ENCODE measurements around the gene SOCS7. TPM values are rescaled to one million over a fixed set of nuclear protein-coding genes. Genes with fewer than 3 reads are reported as not detected.

The SOCS7 gene
- total RNA-seq, 1 donor from 2014 or later, result 16.8 TPM

DNA sequence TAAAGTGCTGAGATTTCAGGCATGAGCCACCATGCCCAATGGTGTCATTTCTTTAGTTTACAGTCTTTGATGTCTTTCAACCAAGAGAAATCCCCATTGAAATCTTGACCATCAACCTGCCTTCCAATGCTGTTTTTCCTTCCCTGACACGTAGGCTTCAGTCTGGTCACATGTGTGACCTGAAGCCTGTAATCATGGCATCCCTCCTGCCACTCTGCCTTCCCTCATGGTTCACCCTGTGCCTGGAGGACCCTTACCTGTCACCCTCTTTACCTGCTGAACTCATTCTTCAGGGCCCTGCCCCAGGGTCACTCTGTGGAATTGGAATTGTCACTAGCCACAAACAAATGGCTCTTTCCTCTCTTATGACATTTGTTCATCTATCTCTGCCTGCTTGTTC lies 58.6 kb downstream of the SOCS7 start:
- Histone ChIP-seq H3K9me3 (ENCODE audit: insufficient read depth, low read depth, low read length) (no peaks in the 10 kb centered on the region), H3K9ac (ENCODE audit: low read length) (no peak overlapping the region), H3K27ac (ENCODE audit: low read depth, low read length) (no peak overlapping the region), H4K20me1 (ENCODE audit: insufficient read depth, low read length) (no peaks in the 10 kb centered on the region), H3K4me3 (ENCODE audit: insufficient read depth, low read depth, low read length) (no peak overlapping the region), H3K4me2 (ENCODE audit: low read length) (no peak overlapping the region), H3K27me3 (ENCODE audit: insufficient read depth, low read length) (no peaks in the 10 kb centered on the region), H3K4me1 (ENCODE audit: insufficient read depth, low read length) (peaks cover 2% of the 10 kb centered on the region), H2AFZ (ENCODE audit: low read depth, low read length) (no peak overlapping the region), H3K79me2 (ENCODE audit: insufficient read depth, low read length) (no peaks in the 10 kb centered on the region), H3K36me3 (ENCODE audit: insufficient read depth, low read length) (no peaks in the 10 kb centered on the region)
- DNase-seq (ENCODE audit: low read depth), result no peak
- no peak for TF ChIP-seq EZH2 (IDR thresholded peaks at IDR 0.05; ENCODE audit: insufficient read depth, low read length)
- TF ChIP-seq, protein P1, sequence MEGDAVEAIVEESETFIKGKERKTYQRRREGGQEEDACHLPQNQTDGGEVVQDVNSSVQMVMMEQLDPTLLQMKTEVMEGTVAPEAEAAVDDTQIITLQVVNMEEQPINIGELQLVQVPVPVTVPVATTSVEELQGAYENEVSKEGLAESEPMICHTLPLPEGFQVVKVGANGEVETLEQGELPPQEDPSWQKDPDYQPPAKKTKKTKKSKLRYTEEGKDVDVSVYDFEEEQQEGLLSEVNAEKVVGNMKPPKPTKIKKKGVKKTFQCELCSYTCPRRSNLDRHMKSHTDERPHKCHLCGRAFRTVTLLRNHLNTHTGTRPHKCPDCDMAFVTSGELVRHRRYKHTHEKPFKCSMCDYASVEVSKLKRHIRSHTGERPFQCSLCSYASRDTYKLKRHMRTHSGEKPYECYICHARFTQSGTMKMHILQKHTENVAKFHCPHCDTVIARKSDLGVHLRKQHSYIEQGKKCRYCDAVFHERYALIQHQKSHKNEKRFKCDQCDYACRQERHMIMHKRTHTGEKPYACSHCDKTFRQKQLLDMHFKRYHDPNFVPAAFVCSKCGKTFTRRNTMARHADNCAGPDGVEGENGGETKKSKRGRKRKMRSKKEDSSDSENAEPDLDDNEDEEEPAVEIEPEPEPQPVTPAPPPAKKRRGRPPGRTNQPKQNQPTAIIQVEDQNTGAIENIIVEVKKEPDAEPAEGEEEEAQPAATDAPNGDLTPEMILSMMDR (IDR thresholded peaks at IDR 0.05; ENCODE audit: insufficient read depth, low read depth, low read length), result no peak
- Mint-ChIP-seq H3K4me3 (ENCODE audit: unreplicated experiment) (no peak overlapping the region), H3K4me1 (ENCODE audit: low read depth, unreplicated experiment) (peaks cover 1% of the 10 kb centered on the region), H3K36me3 (ENCODE audit: low read depth, unreplicated experiment) (peaks cover 2% of the 10 kb centered on the region), H3K9me3 (ENCODE audit: unreplicated experiment) (no peaks in the 10 kb centered on the region), H3K27ac (ENCODE audit: unreplicated experiment) (no peak overlapping the region), H3K27me3 (ENCODE audit: low read depth, unreplicated experiment) (peaks cover 18% of the 10 kb centered on the region)
- no peak for FAIRE-seq

DNA sequence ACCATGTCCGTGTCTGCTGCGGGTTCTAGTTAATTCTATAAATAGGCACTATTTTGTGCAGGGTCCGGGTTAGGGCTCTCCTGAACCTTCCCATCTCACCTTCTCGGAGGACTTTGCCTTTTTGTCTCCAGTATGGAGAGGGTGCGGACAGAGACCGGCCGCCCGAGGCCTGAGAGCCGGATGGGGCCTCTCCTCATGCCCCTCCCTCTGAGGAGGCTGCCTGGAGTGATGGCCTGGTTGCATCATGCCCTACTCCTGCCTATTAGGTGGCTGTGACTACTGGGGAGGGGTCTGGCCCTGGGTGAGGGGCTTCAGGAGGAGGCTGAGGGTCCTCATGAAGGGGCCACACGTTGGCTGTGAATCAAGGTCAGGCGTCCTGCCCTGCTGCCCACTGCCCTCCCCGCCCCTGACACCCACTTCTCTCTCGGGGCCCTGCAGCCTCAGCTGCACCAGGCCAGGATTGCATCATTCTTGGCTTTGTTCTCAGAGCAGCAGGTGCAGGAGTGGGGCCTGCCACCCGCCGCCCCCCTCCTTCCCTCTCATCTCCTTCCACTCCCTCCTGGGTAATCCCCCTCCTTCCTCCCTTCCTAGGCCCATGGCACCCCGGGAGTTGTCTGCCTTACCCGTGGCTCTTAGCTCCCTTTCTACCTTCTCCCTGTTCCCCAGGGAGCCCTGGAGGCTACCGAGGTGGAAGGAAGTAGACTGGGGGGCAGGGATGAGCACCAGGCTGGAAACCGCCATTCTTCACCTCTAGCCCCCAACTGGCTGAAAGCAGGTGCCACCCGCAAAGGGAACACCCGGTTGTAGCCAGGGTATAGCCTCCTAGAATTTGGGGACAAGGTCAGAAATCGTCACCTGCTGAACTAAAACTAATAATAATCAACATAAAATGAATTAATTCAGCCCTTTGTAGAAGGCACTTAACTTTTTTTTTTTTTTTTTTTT lies 63.9 kb downstream of the SOCS7 start:
- DNase-seq (ENCODE audit: low read depth) (peak; percentile 20), FAIRE-seq (no peak)
- H3K4me3 Mint-ChIP-seq (ENCODE audit: unreplicated experiment), result peak overlapping the region; percentile 76
- peak overlapping the region; percentile 98 for H3K27ac Mint-ChIP-seq (ENCODE audit: unreplicated experiment)
- Histone ChIP-seq H2AFZ (ENCODE audit: low read depth, low read length) (peak overlapping the region; percentile 79), H3K9me3 (ENCODE audit: insufficient read depth, low read depth, low read length) (no peaks in the 10 kb centered on the region), H4K20me1 (ENCODE audit: insufficient read depth, low read length) (no peaks in the 10 kb centered on the region), H3K79me2 (ENCODE audit: insufficient read depth, low read length) (no peaks in the 10 kb centered on the region), H3K36me3 (ENCODE audit: insufficient read depth, low read length) (no peaks in the 10 kb centered on the region), H3K9ac (ENCODE audit: low read length) (peak overlapping the region; percentile 64), H3K4me1 (ENCODE audit: insufficient read depth, low read length) (peaks cover 6% of the 10 kb centered on the region), H3K4me3 (ENCODE audit: insufficient read depth, low read depth, low read length) (no peak overlapping the region), H3K27me3 (ENCODE audit: insufficient read depth, low read length) (peaks cover 21% of the 10 kb centered on the region), H3K27ac (ENCODE audit: low read depth, low read length) (no peak overlapping the region), H3K4me2 (ENCODE audit: low read length) (peak overlapping the region; percentile 69)
- H3K36me3 Mint-ChIP-seq (ENCODE audit: low read depth, unreplicated experiment), result no peaks in the 10 kb centered on the region
- H3K4me1 Mint-ChIP-seq (ENCODE audit: low read depth, unreplicated experiment), result peaks cover 4% of the 10 kb centered on the region
- TF ChIP-seq, protein P1 (IDR thresholded peaks at IDR 0.05; ENCODE audit: insufficient read depth, low read depth, low read length), result no peak
- no peak for TF ChIP-seq EZH2 (IDR thresholded peaks at IDR 0.05; ENCODE audit: insufficient read depth, low read length)
- peaks cover 17% of the 10 kb centered on the region for H3K27me3 Mint-ChIP-seq (ENCODE audit: low read depth, unreplicated experiment)
- H3K9me3 Mint-ChIP-seq (ENCODE audit: unreplicated experiment), result no peaks in the 10 kb centered on the region

DNA sequence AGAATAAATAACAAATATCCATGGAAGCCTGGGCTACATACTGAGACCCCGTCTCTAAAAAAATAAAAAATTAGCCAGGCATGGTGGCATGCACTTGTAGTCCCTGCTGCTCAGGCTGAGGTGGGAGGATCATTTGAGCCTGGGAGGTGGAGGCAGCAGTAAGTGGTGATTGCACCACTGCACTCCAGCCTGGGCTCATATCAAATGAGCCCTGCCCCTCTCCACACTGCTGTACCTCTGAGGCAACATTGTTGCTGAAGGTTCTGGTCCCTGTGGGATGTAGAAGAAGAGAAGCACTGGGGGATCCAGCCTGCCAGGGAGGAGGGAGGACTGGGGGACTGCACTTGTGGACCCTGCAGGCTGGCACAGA lies 65.2 kb downstream of the SOCS7 start:
- H3K9me3 ChIP-seq (ENCODE audit: insufficient read depth, low read depth, low read length), result no peaks in the 10 kb centered on the region
- no peak overlapping the region for H3K27ac Mint-ChIP-seq (ENCODE audit: unreplicated experiment)
- H3K27me3 Mint-ChIP-seq (ENCODE audit: low read depth, unreplicated experiment), result peaks cover 12% of the 10 kb centered on the region
- H3K27ac ChIP-seq (ENCODE audit: low read depth, low read length), result no peak overlapping the region
- H3K4me1 ChIP-seq (ENCODE audit: insufficient read depth, low read length), result peaks cover 18% of the 10 kb centered on the region
- H3K36me3 ChIP-seq (ENCODE audit: insufficient read depth, low read length), result no peaks in the 10 kb centered on the region
- H3K9ac ChIP-seq (ENCODE audit: low read length), result no peak overlapping the region
- peaks cover 14% of the 10 kb centered on the region for H3K4me1 Mint-ChIP-seq (ENCODE audit: low read depth, unreplicated experiment)
- peaks cover 21% of the 10 kb centered on the region for H3K27me3 ChIP-seq (ENCODE audit: insufficient read depth, low read length)
- H3K36me3 Mint-ChIP-seq (ENCODE audit: low read depth, unreplicated experiment), result no peaks in the 10 kb centered on the region
- no peak for FAIRE-seq
- TF ChIP-seq, protein P1 (IDR thresholded peaks at IDR 0.05; ENCODE audit: insufficient read depth, low read depth, low read length), result no peak
- no peak for TF ChIP-seq EZH2 (IDR thresholded peaks at IDR 0.05; ENCODE audit: insufficient read depth, low read length)
- no peak overlapping the region for H3K4me3 ChIP-seq (ENCODE audit: insufficient read depth, low read depth, low read length)
- no peaks in the 10 kb centered on the region for H3K9me3 Mint-ChIP-seq (ENCODE audit: unreplicated experiment)
- no peak overlapping the region for H3K4me3 Mint-ChIP-seq (ENCODE audit: unreplicated experiment)
- H3K79me2 ChIP-seq (ENCODE audit: insufficient read depth, low read length), result no peaks in the 10 kb centered on the region
- no peak overlapping the region for H3K4me2 ChIP-seq (ENCODE audit: low read length)
- no peaks in the 10 kb centered on the region for H4K20me1 ChIP-seq (ENCODE audit: insufficient read depth, low read length)
- no peak for DNase-seq (ENCODE audit: low read depth)
- H2AFZ ChIP-seq (ENCODE audit: low read depth, low read length), result no peak overlapping the region
